Osteocyte (in vitro differentiated cells): ENCODE results near the gene ZNF789. TPM values are rescaled to one million over a fixed set of nuclear protein-coding genes. Genes with fewer than 3 reads are reported as not detected.

Experiments used
- DNase-seq: peaks from one replicate; pipeline ENCODE4 v3.0.0; 2021; ENCODE audit warnings: mixed read lengths; ENCODE audit not compliant: unreplicated experiment; ENCODE audit errors: extremely low spot score
- H3K27ac Mint-ChIP-seq: one replicate; pipeline ENCODE4 v1.8.0; 2021; ENCODE audit warnings: mild to moderate bottlenecking, mixed read lengths; ENCODE audit not compliant: unreplicated experiment
- H3K27me3 Mint-ChIP-seq: one replicate; pipeline ENCODE4 v1.8.0; 2021; ENCODE audit warnings: mixed read lengths; ENCODE audit not compliant: unreplicated experiment
- H3K36me3 Mint-ChIP-seq: one replicate; pipeline ENCODE4 v1.8.0; 2021; ENCODE audit warnings: mixed read lengths; ENCODE audit not compliant: unreplicated experiment
- H3K4me1 Mint-ChIP-seq: one replicate; pipeline ENCODE4 v1.8.0; 2021; ENCODE audit warnings: mixed read lengths; ENCODE audit not compliant: unreplicated experiment
- H3K4me3 Mint-ChIP-seq: one replicate; pipeline ENCODE4 v1.8.0; 2021; ENCODE audit warnings: mild to moderate bottlenecking, moderate library complexity, mixed read lengths; ENCODE audit not compliant: unreplicated experiment
- H3K9me3 Mint-ChIP-seq: one replicate; pipeline ENCODE4 v1.8.0; 2021; ENCODE audit warnings: mixed read lengths; ENCODE audit not compliant: unreplicated experiment
- CTCF ChIP-seq: fragments of 200-600 bp; sonication (generic); IDR thresholded peaks from 2 replicates; pipeline ENCODE4 v1.5.0; 2021; ENCODE audit warnings: antibody characterized with exemption, mild to moderate bottlenecking, moderate library complexity
- total RNA-seq: library from RNA; stranded (reverse); gene quantifications from 2 replicates; pipeline ENCODE4 v1.2.1, GENCODE V29; 2021

Gene ZNF789
- total RNA-seq, 1 donor from 2014 or later: 8.4 TPM

- Mint-ChIP-seq H3K27ac (no peak overlapping the region), H3K36me3 (peaks cover 19% of the 10 kb centered on the region), H3K27me3 (no peaks in the 10 kb centered on the region), H3K9me3 (no peaks in the 10 kb centered on the region), H3K4me3 (no peak overlapping the region), H3K4me1 (peaks cover 2% of the 10 kb centered on the region)
- no peak for DNase-seq
- TF ChIP-seq CTCF: no peak
These were observed 39.5 kb upstream of the ZNF789 start for GRCh38 chr7:99433158-99433557.

GRCh38 chr7:99437946-99438572 lies 34.6 kb upstream of the ZNF789 start:
- peaks cover 21% of the 10 kb centered on the region for H3K36me3 Mint-ChIP-seq
- H3K27ac Mint-ChIP-seq: peak overlapping the region; percentile 96
- no peak for DNase-seq
- H3K9me3 Mint-ChIP-seq: no peaks in the 10 kb centered on the region
- H3K27me3 Mint-ChIP-seq: no peaks in the 10 kb centered on the region
- H3K4me1 Mint-ChIP-seq: peaks cover 23% of the 10 kb centered on the region
- no peak for TF ChIP-seq CTCF
- peak overlapping the region; percentile 99 for H3K4me3 Mint-ChIP-seq

GRCh38 chr7:99438573-99439480 lies 33.9 kb upstream of the ZNF789 start, which contains the start of the genes CPSF4 and PTCD1:
TSS of gene CPSF4 (plus strand) at chr7:99438943. CDS start at chr7:99439083, 140 bp downstream.
TSS of gene PTCD1 (minus strand) at chr7:99438798. CDS start at chr7:99435242, 3,556 bp downstream.
- Mint-ChIP-seq H3K27me3 (no peaks in the 10 kb centered on the region), H3K27ac (peak within 1 kb of the TSS; percentile 96), H3K9me3 (no peaks in the 10 kb centered on the region), H3K4me3 (peak within 1 kb of the TSS; percentile 99), H3K4me1 (peaks cover 25% of the 10 kb centered on the region), H3K36me3 (peaks cover 18% of the 10 kb centered on the region)
- peak; percentile 99 for DNase-seq
- no peak for TF ChIP-seq CTCF

GRCh38 chr7:99440195-99440594 lies 32.5 kb upstream of the ZNF789 start:
- H3K4me3 Mint-ChIP-seq: peak overlapping the region; percentile 99
- no peaks in the 10 kb centered on the region for H3K9me3 Mint-ChIP-seq
- H3K36me3 Mint-ChIP-seq: peaks cover 20% of the 10 kb centered on the region
- DNase-seq: no peak
- H3K4me1 Mint-ChIP-seq: peaks cover 25% of the 10 kb centered on the region
- TF ChIP-seq CTCF: no peak
- peak overlapping the region; percentile 96 for H3K27ac Mint-ChIP-seq
- no peaks in the 10 kb centered on the region for H3K27me3 Mint-ChIP-seq

GRCh38 chr7:99446096-99446495 lies 26.6 kb upstream of the ZNF789 start:
- H3K9me3 Mint-ChIP-seq: no peaks in the 10 kb centered on the region
- no peak for DNase-seq
- H3K27me3 Mint-ChIP-seq: no peaks in the 10 kb centered on the region
- TF ChIP-seq CTCF: no peak
- peaks cover 8% of the 10 kb centered on the region for H3K4me1 Mint-ChIP-seq
- H3K4me3 Mint-ChIP-seq: no peak overlapping the region
- no peak overlapping the region for H3K27ac Mint-ChIP-seq
- peaks cover 43% of the 10 kb centered on the region for H3K36me3 Mint-ChIP-seq
